HCEC 1CT (cell line): ENCODE results near the gene RCOR3.
"Not testable (repeated sequence)": the region's sequence is repeated elsewhere in the genome, so short reads cannot be mapped to it uniquely, and the experiment has no call there.

ENCODE experiments used
- DNase-seq: peaks from one replicate; pipeline ENCODE4 v3.0.0-alpha.2; 2017

Gene RCOR3

GRCh38 chr1:211343607-211344006, 84.4 kb downstream of the RCOR3 start:
- DNase-seq: no peak

GRCh38 chr1:211344152-211344618, 85.0 kb downstream of the RCOR3 start:
- no peak for DNase-seq

- DNase-seq: no peak
Observed at GRCh38 chr1:211345719-211346118, 86.6 kb downstream of the RCOR3 start.

GRCh38 chr1:211347077-211347844, 88.1 kb downstream of the RCOR3 start:
- no peak for DNase-seq

- no peak for DNase-seq
Observed at GRCh38 chr1:211348547-211348946, 89.4 kb downstream of the RCOR3 start.

GRCh38 chr1:211349741-211350140, 90.6 kb downstream of the RCOR3 start:
- no peak for DNase-seq

GRCh38 chr1:211352055-211352454, 92.9 kb downstream of the RCOR3 start:
- DNase-seq: not testable (repeated sequence)

GRCh38 chr1:211352465-211352864, 93.3 kb downstream of the RCOR3 start:
- no peak for DNase-seq

GRCh38 chr1:211352985-211353515, 93.9 kb downstream of the RCOR3 start:
- DNase-seq: peak; percentile 27

GRCh38 chr1:211353562-211354212, 94.5 kb downstream of the RCOR3 start:
- no peak for DNase-seq

- DNase-seq: no peak
Observed at GRCh38 chr1:211355873-211356272, 96.7 kb downstream of the RCOR3 start.

GRCh38 chr1:211356723-211357407, 97.7 kb downstream of the RCOR3 start:
- peak; percentile 27 for DNase-seq

- no peak for DNase-seq
Observed at GRCh38 chr1:211358685-211359084, 99.5 kb downstream of the RCOR3 start.

GRCh38 chr1:211359876-211360275, 100.7 kb downstream of the RCOR3 start:
- DNase-seq: no peak

- DNase-seq: no peak
Observed at GRCh38 chr1:211361202-211361601, 102.0 kb downstream of the RCOR3 start.
